ENCODE results near the gene PRDM16. TPM values are rescaled to one million over a fixed set of nuclear protein-coding genes. Genes with fewer than 3 reads are reported as not detected.
A peak's percentile ranks its signal among the peaks of the same experiment; 100 is the strongest.

Gene PRDM16
- total RNA-seq, 1 experiment from 2014 or later, result 0.17 TPM

DNA sequence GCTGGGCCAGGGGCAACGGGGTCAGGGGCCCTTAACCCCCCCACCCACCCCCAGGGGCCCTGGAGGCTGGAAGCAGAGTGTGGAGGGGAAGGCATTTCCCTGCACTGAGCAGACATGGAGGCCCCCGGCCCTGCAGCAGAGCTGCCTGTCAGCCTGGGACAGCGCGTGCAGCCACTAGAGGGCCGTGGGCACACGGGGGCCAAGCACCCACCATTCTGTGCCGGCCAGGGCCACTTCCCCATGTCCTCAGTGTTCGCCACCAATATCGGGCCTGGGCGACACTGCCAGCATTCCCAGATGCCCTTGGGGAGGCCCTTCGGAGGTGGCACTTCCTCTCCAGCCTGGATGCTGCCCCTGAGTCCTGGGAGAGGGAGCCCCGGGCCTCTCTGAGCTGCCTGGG lies 362.3 kb downstream of the PRDM16 start:
- no peak overlapping the region for H3K4me3 Mint-ChIP-seq
- Histone ChIP-seq H3K27me3 (ENCODE audit: insufficient read depth, low read length) (no peaks in the 10 kb centered on the region), H3K79me1 (ENCODE audit: insufficient read depth, low read depth, low read length, poor library complexity, severe bottlenecking) (no peaks in the 10 kb centered on the region), H3K14ac (ENCODE audit: insufficient read depth, low read length) (no peak overlapping the region), H3K9me3 (ENCODE audit: control insufficient read depth, low read depth, low read length) (no peaks in the 10 kb centered on the region), H2BK15ac (ENCODE audit: low read depth, low read length) (no peak overlapping the region), H4K20me1 (ENCODE audit: control insufficient read depth, insufficient read depth, insufficient read length) (no peaks in the 10 kb centered on the region), H4K91ac (ENCODE audit: insufficient read length, low read depth, low read length) (no peak overlapping the region), H3K27ac (ENCODE audit: insufficient read length, low read depth, low read length) (no peak overlapping the region), H3T11ph (ENCODE audit: low read length) (no peak overlapping the region), H3K4me2 (ENCODE audit: insufficient read depth, insufficient read length, low read length) (no peak overlapping the region), H4K5ac (ENCODE audit: insufficient read length, low read depth, low read length) (no peak overlapping the region), H2AK5ac (ENCODE audit: insufficient read length, low read length) (no peak overlapping the region), H2BK120ac (ENCODE audit: low read depth, low read length, poor library complexity, severe bottlenecking) (no peak overlapping the region), H2BK12ac (ENCODE audit: insufficient read length, low read depth, low read length) (no peak overlapping the region), H3K4ac (ENCODE audit: low read depth, low read length) (no peak overlapping the region), H3K18ac (ENCODE audit: insufficient read length, low read depth, low read length) (no peak overlapping the region), H3K23me2 (ENCODE audit: insufficient read length, low read depth, low read length, poor library complexity, severe bottlenecking) (peaks cover 6% of the 10 kb centered on the region), H2BK5ac (ENCODE audit: insufficient read length, low read length) (no peak overlapping the region), H3K79me2 (ENCODE audit: insufficient read depth, low read length) (no peaks in the 10 kb centered on the region), H3K23ac (ENCODE audit: insufficient read length, low read depth, low read length) (no peak overlapping the region), H3K4me1 (ENCODE audit: insufficient read depth, low read length) (no peaks in the 10 kb centered on the region), H2AFZ (ENCODE audit: low read length) (no peak overlapping the region), H3K9ac (ENCODE audit: extremely low read depth, insufficient read length, low read length) (no peak overlapping the region), H2BK20ac (ENCODE audit: low read depth, low read length, poor library complexity, severe bottlenecking) (no peak overlapping the region), H3K56ac (ENCODE audit: insufficient read length, low read depth, low read length) (no peak overlapping the region), H4K8ac (replicated peaks; ENCODE audit: insufficient read length, low read depth, low read length) (no peak overlapping the region)
- no peak overlapping the region for H3K27ac Mint-ChIP-seq
- peaks cover 0 to 16% of the 10 kb centered on the region in 2 experiments; a peak in 3 of 4 replicates for H3K4me1 Mint-ChIP-seq
- no peaks in the 10 kb centered on the region for H3K36me3 Mint-ChIP-seq (ENCODE audit: insufficient read depth in 1 of 3, low read depth in 3 of 3)
- no peaks in the 10 kb centered on the region for H3K27me3 Mint-ChIP-seq (ENCODE audit: low read depth)
- TF ChIP-seq, protein P1, sequence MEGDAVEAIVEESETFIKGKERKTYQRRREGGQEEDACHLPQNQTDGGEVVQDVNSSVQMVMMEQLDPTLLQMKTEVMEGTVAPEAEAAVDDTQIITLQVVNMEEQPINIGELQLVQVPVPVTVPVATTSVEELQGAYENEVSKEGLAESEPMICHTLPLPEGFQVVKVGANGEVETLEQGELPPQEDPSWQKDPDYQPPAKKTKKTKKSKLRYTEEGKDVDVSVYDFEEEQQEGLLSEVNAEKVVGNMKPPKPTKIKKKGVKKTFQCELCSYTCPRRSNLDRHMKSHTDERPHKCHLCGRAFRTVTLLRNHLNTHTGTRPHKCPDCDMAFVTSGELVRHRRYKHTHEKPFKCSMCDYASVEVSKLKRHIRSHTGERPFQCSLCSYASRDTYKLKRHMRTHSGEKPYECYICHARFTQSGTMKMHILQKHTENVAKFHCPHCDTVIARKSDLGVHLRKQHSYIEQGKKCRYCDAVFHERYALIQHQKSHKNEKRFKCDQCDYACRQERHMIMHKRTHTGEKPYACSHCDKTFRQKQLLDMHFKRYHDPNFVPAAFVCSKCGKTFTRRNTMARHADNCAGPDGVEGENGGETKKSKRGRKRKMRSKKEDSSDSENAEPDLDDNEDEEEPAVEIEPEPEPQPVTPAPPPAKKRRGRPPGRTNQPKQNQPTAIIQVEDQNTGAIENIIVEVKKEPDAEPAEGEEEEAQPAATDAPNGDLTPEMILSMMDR (conservative IDR thresholded peaks at IDR 0.05), result peak; percentile 75
- peak; percentile 69 for DNase-seq
- H3K9me3 Mint-ChIP-seq, result no peaks in the 10 kb centered on the region; a peak in 1 of 5 replicates
- WGBS (ENCODE audit: extremely low coverage, insufficient read length, low lambda C conversion rate), result no CpG with 5 or more reads among the region's 12 CpGs

All from H9 (cell line).